OCI-M2 (cell line): ENCODE data around the gene ZNF684.
"Not testable (repeated sequence)": the region's sequence is repeated elsewhere in the genome, so short reads cannot be mapped to it uniquely, and the experiment has no call there.

Source experiments
- DNase-seq: peaks from one replicate; lab custom pipeline; 2025; ENCODE audit not compliant: unreplicated experiment; lab: John Stamatoyannopoulos, UW

The ZNF684 gene

GRCh38 chr1:40567825-40568224 is 36.4 kb downstream of the ZNF684 start:
- no peak for DNase-seq

- not testable (repeated sequence) for DNase-seq
These were observed 43.4 kb downstream of the ZNF684 start for GRCh38 chr1:40574805-40575204.

GRCh38 chr1:40575336-40575735 is 43.9 kb downstream of the ZNF684 start:
- no peak for DNase-seq

GRCh38 chr1:40582116-40582515 is 50.7 kb downstream of the ZNF684 start:
- no peak for DNase-seq

- no peak for DNase-seq
These were observed 52.5 kb downstream of the ZNF684 start for GRCh38 chr1:40583980-40584379.

GRCh38 chr1:40588586-40588985 is 57.1 kb downstream of the ZNF684 start:
- no peak for DNase-seq

GRCh38 chr1:40592107-40592803 is 60.8 kb downstream of the ZNF684 start:
- no peak for DNase-seq

GRCh38 chr1:40593449-40594186 is 62.2 kb downstream of the ZNF684 start:
- no peak for DNase-seq

GRCh38 chr1:40594187-40594531 is 62.7 kb downstream of the ZNF684 start:
- no peak for DNase-seq

- DNase-seq: no peak
These were observed 64.2 kb downstream of the ZNF684 start for GRCh38 chr1:40595623-40596022.
